Spleen (tissue), 7 donors: ENCODE measurements around the gene GSX1.
"Not testable (repeated sequence)": the region's sequence is repeated elsewhere in the genome, so short reads cannot be mapped to it uniquely, and the experiment has no call there.

Experiments used
- CTCF ChIP-seq, 11 experiments: fragments of 200-600 bp in 7 of 11; fragments of 450-650 bp in 4 of 11; sonication (generic) in 4 of 11; IDR thresholded peaks in 8 of 11; conservative IDR thresholded peaks in 3 of 11; 1 replicate in 7 of 11; 2 replicates in 4 of 11; pipeline versions ENCODE4 v1.4.0 to v1.8.0; 2016 to 2021; ENCODE audit warnings: antibody characterized with exemption in 11 of 11, inconsistent platforms in 4 of 11, mild to moderate bottlenecking in 1 of 11
- POLR2A ChIP-seq, 3 donors: fragments of 450-650 bp; IDR thresholded peaks; one replicate each; pipeline ENCODE4 v1.5.1; 2017; ENCODE audit warnings: antibody characterized with exemption in 3 of 3, mild to moderate bottlenecking in 1 of 3
- POLR2AphosphoS5 ChIP-seq, 3 donors: sonication (generic); formaldehyde crosslinking; IDR thresholded peaks; one replicate each; pipeline ENCODE4 v1.5.1; 2017; ENCODE audit warnings: antibody characterized with exemption in 3 of 3
- donor health status: DM: no; HTN: no; CAD: no; lungs with moderate emphysema.
- donor health status: DM: no; HTN: no; CAD: no.
- donor health status: DM: no; HTN: no; CAD: no.

GRCh38 chr13:27817832-27818231 is 25.5 kb downstream of the GSX1 start:
- not testable (repeated sequence) for TF ChIP-seq CTCF (IDR thresholded peaks at IDR 0.05 in 8 of 11, conservative IDR thresholded peaks at IDR 0.05 in 3 of 11); POLR2A (IDR thresholded peaks at IDR 0.05); POLR2AphosphoS5 (IDR thresholded peaks at IDR 0.05)
